IPS-NIHi11 (cell line): ENCODE measurements around the gene GKN2.

Experiments used
- DNase-seq: peaks from one replicate; pipeline ENCODE4 v3.0.0; 2012; ENCODE audit warnings: mixed read lengths, low spot score

Gene GKN2, protein sequence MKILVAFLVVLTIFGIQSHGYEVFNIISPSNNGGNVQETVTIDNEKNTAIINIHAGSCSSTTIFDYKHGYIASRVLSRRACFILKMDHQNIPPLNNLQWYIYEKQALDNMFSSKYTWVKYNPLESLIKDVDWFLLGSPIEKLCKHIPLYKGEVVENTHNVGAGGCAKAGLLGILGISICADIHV

DNA sequence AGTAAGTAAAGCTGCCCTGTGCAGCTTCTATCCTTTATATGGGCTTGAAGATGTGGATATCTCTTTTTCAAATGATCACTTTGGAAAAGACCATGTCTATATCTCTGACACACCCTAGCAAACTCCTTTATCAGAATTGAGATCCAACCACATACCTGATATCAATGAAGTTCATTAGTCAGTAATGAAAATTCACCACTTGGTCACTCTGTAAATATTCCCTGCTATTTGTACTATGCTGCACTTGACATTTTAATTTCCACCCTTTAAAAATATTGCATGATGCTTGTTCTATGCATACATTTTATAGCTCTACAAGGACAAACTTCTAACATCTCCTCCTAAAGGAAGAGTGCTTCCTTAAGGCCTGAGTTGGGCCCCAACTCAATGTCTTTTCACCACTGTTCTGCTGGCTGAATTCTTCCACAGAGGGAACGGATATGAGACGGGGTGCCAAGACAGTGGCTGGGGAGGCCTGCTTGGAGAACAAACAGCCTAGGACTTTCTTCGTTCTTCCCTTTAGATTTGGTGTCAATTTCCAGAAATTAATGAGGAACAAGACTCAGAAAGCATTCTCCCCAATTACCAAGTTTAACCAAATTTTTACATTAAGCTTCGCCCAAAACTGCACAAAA, at the start of gene GKN2:
Gene GKN2 (minus strand): TSS at position 7 of the 635 bp plus-strand sequence. CDS start 32 bp downstream, outside the sequence.
- no peak for DNase-seq

DNA sequence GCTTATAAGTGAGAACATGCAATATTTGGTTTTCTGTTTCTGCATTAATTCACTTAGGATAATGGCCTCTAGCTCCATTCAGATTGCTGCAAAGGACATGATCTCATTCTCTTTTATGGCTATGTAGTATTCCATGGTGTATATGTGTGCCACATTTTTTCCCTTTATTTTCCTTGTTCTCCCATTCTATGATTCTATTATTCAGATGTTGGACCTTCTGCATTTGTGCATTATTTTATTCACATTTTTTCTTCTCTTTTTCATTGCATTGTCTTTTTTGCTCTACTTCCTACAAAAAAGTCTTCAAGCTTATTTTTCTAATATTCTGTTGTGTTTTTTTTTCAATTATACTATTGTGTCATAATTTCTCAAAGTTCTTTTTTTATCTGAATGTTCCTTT, 49.2 kb upstream of the GKN2 start:
- no peak for DNase-seq

DNA sequence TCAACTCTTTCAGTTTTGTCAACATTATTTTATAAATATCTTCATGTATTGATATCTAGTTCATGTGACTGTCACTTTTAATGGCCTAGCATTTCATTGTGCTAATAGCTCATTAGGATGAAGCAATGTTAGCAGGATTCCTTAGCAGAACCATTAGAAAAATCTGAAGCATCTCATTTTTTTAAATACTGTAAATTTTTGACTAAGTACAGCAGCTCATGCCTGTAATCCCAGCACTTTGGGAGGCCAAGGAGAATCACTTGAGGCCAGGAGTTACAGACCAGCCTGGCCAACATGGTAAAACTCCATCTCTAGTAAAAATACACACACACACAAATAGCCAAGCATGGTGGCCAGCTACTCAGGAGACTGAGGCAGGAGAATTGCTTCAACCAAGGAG, 44.7 kb upstream of the GKN2 start:
- no peak for DNase-seq

DNA sequence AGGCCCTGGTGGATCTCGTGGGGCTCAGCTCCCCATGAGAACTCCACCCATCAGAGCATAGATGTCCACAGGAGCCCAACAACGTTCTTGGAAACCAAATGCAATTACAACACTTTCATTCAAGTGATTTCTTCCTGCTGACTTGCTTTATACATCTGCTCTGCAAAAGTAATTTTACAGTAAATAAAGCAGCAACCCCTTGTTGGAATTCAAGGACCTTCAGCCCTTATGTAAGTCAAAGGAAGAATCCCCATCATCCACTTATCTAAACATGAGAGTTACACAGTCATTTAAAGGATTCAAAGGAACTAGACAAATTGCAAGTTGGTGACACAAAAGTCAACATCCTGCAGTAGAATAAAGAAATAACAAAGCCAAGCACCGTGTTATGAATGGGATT, 43.2 kb upstream of the GKN2 start:
- no peak for DNase-seq

DNA sequence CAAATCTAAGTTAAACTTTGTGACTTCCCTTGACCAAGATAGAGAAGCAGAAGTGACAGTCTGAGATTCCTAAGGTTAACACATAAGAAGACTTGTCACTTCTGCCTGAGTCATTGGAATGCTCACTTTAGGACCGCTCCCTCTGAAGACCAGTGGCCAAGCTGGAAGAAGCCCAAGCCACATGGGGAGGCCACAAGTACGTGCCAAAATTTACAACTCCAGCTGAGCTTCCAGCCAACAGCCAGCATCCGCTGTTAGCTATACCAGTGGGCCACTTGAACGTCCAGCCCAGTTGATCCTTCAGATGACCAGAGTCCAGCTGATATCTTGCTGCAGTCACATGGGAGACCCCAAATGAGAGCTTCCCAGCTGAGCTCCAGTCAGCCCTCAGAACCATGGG, 42.2 kb upstream of the GKN2 start:
- DNase-seq, result no peak

DNA sequence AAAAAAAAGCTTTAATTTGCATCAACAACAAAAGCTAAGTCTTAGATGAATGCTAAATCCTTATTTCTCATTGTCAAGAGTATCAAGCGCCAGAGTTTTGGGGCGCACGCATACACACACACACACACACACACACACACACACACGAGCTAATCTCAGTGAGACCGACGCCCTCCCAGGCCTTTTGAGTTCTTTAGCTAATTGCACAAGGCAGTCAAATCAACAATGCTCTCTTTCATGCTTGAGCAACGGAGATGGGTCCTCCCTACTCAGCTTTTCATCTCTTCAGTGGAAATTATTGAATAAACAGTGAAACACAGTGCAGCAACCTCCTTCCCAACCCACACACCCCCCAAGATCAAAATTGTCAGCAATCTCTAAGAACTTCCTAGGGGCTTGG, 41.0 kb upstream of the GKN2 start:
- DNase-seq, result no peak

DNA sequence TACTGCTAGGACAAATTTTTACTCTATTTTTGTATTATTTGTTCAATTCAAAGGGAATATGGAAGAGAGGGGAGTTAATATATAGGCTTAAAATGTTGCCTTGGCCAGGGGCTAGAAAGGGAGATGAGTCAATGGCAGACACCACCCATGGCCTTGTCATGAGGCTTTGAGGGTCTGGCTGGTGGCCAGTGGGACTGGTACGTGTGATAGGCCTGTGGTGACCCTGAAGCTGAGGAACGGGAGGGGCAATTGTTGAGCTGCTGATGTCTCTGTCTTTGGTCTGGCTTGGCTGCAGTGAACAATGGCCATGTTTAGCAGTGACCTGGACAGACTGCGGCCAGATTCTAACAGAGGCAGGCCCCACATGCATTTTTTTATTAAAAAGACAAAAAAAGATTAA, 40.2 kb upstream of the GKN2 start:
- no peak for DNase-seq

DNA sequence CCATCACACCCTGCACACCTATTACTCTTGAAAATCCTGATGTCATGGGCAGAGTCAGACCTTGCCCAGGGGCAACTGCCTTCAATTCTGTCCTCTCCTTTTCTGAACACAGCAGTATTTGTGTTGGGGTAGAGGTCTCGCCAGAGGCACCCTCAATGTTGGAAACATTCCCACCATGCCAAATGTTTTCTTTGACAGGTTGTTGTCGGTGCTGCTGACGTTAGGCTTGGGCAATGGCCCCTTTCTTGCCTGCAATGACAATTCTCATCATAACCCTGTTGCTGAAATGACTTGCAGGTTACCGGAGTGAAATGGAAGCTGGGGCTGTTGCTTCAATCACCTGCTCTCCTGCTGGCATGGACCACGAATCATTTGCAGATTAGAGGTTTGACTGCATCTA, 39.6 kb upstream of the GKN2 start:
- no peak for DNase-seq

DNA sequence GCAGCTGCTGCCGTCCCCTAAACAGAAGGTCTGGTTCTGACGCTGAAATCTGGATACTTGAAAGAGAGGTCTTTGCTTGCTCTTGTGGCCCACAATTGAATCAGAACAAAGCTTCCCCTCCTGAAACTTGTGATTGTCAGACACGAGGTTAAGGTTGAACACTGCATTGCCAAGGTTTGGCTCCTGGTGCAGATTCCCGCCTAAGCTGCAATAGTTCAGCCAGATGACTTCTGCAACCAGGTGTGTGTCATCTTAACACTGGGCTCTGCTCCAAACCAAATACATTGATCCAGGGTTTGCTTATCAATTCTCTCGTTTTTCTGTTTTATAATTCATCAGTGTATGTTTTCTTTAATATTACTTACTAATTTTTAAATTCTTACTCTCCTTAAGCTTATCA, 36.3 kb upstream of the GKN2 start:
- DNase-seq, result no peak

DNA sequence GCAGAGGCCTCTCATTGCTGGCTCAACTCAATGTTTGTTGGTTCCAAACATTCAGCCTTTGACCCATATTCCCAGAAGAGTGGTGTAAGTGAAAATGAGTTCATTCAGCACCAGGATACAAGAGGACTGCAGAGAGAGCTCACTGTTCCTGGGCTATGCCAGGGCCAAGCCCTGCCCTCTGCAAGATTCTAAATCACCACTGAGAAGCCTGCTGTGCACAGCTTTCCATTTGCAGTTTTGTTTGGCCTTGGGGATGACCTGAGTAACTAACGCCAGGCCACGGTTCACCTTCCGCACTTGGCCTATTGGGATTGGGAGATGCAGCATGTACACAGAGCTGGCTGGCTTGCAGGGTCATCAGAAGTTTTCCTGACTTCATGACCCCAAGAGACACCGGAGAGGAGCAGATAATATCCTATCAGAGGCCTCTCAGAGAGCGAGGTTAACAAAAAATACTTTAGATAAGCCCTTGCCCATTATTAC, 34.4 kb upstream of the GKN2 start:
- no peak for DNase-seq

DNA sequence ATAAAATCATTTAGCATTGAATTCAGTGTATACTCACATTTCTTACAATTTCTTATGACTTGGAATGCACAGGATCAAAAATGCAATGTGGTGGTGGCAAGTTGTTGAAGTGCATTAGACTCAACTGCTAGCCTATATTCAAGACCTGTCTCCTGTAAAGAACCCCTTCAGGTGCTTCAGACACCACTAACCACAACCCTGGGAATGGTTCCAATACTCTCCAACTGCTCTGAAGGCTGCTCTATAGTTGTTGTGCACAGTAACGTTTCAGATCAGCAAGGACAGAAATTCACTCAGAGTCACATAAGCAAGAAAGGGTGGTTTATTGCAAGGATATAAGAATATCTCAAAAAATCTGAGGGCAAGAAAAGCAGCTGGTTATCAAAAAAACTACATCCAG, 28.3 kb upstream of the GKN2 start:
- no peak for DNase-seq

DNA sequence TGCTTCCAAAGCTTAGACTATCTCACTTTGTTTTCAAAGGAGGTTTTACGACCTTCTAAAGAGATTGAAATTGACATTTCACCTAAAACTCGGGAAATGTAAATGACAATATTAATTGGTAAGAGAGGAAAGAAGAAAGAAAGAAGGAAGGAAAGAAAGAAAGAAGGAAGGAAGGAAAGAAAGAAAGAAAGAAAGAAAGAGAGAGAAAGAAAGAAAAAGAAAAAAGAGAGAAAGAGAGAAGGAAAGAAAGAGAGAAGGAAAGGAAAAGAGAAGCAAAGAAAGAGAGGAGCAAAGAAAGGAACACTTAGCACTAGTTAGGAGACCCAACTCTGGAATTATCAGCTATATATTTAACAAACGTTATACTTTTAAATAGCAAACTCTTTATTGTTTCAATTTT, 25.4 kb upstream of the GKN2 start:
- DNase-seq, result no peak

DNA sequence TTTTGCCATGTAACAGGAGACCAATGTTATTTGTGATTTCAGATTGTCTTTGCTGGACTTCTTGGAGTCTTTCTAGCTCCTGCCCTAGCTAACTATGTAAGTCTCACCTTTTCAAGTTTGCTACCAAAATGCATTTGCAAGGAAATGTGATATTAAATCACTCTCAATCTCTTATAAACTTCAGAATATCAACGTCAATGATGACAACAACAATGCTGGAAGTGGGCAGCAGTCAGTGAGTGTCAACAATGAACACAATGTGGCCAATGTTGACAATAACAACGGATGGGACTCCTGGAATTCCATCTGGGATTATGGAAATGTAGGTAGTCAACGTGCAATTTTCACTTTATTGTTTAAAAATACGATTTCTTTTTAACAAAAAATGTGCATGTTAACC, 24.8 kb upstream of the GKN2 start:
- no peak for DNase-seq

DNA sequence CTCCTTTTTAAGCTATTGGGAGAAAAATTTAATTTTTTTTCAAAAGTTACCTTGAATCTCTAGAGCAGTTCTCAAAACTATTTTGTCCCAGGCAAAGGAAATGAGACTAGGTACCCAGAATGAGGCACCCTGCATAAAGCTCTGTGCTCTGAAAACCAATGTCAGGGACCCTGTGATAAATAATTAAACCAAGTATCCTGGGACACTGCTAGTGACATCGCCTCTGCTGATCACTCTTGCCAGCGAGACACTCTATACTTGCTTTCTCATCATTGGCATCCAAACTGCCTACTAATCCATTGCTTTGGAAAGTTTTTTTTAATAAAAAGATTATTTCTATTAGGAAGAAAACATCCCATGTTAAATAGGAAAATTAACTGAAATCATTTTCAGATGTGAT, 23.2 kb upstream of the GKN2 start:
- no peak for DNase-seq

DNA sequence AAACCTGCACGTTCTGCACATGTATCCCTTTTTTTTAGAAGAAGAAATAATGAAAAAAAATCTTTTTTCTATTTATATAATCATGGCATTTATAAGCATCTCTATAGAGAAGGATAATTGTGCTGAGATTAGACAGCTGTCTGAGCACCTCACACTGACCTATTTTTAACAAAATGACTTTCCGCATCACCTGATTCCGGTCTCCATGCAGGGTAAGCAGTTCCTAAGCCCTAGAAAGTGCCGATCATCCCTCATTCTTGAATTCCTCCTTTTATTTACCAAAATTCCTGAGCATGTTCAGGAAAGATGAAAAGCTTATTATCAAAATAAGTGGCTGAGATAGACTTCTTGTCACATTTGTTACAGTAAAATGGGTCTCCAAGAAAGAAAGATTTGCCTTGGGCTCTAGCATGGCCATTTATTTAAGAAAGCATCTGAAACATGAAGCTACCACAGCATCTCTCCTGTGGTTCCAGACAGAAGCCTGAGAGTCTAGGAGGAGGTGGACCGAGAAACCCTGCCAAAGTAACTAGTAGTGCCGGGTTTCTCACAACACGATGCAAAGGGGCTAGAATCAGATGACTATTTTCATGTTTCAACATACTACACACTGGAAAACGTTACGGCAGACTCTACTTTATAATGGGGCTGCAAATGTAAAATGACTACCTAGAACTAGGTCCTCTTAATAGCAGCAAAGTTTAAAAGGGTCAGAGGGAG, 22.4 kb upstream of the GKN2 start:
- no peak for DNase-seq

DNA sequence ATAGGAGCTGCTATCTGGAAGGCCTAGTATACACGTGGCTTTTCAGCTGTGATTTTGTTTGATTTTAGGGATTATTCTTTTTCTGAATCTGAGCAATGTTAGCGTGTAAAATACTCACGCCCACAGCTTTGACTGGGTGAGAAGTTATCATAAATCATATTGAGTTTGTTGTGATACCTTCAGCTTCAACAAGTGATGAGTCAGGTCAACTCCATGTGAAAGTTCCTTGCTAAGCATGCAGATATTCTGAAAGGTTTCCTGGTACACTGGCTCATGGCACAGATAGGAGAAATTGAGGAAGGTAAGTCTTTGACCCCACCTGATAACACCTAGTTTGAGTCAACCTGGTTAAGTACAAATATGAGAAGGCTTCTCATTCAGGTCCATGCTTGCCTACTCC, 21.6 kb upstream of the GKN2 start, which contains the start of gene GKN1:
Gene GKN1 (plus strand): TSS at position 386 of the 400 bp plus-strand sequence. CDS start 42 bp downstream, outside the sequence.
- DNase-seq, result no peak

DNA sequence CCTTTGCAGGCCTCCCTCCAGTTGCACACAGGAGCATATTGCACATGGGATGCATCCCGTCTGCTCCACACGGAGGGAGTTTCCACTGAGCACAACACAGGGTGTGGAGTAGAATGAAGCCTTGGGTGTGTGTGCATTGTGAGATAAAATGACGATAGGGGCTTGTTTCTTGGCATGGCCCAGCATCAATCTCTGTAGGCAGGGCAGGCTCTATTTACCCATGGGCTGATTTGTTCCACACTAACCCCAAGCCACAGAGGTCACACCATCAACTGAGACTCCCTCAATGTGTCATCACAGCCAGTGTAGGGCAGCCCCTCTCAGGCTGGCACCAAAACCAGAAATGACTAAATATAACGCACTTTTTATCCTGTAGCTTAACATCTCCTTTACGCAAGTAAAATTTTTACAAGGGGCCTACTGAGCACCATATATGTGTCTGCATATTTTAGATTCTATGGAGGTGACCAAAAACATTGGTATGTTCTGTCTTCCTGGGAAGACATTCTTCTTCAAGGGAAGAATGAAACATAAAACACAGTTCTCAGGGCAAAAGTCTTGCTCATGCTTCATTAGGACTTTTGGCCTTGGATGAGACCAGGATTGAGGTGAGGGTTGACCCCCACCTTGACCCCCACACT, 19.0 kb upstream of the GKN2 start:
- DNase-seq, result no peak

DNA sequence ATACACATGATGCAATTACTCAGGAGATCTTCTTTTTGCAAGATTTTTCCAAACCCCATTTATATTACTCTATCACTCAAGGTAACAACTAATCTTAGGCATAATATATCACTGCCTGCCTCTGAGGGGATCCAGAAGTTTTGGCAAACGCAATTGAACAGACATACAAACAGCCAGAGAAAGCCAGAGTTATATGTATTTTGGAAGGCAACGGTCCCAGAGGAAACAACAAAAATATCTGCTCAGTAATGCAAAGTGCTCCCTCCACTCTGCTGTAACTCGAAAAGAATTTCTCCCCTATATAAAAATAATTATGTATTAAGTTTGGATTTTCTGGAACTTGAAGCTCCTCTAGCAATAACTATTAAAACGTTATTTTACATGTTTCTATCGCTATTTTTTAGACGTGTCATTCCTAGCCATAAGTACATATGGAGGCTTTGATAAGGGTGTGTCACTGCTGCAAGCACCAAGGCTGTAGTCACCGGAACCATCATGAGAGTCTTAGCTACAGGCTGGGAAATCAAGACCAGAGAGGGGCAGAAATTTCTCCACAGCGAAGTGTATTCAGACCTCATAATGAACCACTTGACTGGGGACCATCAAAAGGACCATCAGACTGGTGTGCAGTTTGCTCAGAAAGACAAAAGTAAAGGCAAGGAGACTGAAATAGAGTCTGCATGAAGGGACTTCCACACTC, 18.0 kb upstream of the GKN2 start:
- no peak for DNase-seq

DNA sequence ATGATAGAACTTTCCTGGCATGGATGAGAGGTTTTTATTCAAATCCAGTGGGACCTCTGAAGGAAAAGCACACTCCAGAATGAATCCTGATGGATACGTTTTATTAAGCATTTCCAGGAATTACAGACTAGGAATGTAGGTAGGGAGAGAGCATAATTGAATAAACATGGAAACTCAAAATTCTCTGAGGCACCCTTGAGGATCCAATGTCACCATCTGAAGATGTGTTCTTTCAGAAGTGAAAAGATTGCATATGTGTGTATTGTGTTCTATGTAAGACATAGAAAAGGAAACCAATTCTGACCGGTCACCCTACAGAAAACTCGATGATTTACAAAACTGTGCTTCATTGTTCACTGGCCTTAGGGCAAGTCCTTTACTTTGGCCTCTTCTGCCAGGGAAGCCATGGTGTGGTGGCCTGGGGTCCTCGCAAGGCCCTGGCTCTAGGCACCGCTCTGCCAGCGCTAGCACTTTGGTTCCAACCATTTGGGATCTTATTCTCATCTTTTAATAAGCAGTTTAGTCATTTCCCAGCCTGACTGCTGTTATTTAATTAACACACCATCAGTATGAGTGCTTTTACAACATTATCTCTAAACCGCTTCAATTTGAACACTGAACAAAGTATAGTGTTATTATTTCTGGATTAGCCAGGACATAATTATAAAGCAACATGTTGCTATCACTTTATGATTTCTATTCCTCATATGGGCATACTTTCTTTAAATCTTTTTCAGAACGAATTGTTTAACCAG, 17.2 kb upstream of the GKN2 start:
- DNase-seq, result no peak

DNA sequence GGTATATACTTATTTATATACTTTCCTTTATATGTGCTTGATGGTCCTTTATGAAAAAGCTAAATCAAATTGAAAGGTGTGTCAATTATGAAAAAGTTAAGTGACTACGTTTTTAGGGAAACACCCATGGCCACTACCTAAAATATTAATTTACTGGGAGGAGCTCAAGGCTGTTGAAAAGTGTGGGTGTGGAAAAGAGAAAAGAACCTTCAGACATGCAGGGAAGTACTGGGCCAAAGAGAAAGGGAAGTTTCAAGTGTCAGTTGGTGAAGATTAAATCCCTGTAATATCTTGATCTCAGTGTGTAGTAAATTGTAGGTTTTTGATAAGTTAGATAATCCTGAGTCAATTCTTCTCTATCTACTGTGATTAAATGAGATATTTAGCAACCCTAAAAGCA, 15.5 kb upstream of the GKN2 start:
- DNase-seq, result no peak

DNA sequence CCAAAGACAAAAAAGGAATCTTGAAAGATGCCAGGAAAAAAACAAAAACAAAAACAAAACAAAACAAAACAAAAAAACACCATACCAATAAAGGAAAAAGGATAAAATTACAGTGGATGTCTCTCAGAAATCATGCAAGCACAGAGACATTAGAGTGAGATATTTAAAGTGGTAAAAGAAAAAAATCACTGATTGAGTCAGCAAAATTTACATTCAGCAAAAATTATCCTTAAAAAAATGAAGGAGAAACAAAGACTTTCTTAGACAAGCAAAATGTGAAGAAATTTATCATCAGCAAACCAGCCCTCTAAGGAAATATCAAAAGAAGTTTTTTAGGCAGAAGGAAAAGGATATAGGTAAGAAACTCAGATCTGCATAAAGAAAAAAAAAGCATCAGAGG, 11.6 kb upstream of the GKN2 start:
- DNase-seq, result no peak

DNA sequence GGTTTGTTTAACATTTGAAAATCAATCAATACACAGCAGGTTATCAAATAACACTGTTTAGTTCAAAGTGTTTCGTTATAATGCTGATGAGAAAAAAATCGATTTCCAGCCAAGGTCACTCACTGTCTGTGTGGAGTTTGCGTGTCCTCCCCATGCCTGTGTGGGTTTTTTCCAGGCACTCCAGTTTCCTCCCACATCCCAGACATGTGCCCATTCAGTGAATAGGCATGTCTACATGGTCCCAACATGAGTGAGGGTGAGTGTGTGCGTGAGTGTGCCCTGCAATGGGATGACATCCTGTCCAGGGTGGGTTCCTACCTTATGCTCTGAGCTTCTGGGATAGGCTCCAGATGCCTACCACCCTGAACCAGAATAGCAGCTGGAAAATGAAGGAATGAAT, 8.7 kb upstream of the GKN2 start:
- no peak for DNase-seq
